DMS 273 treated with DMSO at 0.1 percent for 48 hours (cell line): ENCODE measurements around the gene COG5.

Experiments
- DNase-seq: peaks from one replicate; lab custom pipeline; 2025; lab: John Stamatoyannopoulos, UW

The COG5 gene

DNA sequence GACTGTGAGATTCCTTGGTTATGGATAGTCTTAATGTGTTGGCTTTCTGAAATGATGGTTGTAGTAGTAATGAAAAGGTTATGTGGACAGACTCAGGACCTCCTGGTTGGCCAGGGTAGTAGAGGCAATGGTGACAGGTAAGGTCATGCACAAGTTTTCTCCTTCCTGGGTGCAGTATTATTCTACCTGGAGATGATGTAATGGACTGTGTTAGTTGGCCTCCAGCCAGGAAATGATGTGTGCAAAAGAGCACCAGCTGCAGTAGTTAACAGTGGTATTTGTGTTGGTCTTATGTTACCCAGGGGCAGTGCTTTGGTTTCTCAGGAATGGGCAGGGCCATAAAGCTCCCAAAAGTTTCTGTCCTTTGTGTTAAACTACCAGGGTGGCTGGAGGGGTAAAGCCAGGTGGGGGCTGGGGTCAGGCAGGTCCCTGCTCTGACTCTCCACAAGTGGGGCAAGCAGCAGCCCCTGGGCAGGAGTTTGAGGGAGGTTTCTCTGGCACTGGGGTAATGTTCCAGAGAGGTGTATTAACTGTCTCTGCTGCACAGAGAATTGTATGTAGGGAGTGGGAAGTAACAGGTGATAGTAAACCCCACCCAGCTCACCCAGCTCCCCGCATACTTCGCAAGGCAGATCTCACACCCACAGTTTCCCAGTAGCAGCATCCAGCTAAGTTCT lies 57.6 kb downstream of the COG5 start:
- DNase-seq = peak; percentile 42

GRCh38 chr7:107505362-107505761 lies 58.4 kb downstream of the COG5 start:
- DNase-seq = no peak

- DNase-seq = no peak
These were observed 60.0 kb downstream of the COG5 start for GRCh38 chr7:107503687-107504086.

- no peak for DNase-seq
These were observed 60.9 kb downstream of the COG5 start for GRCh38 chr7:107502797-107503196.

GRCh38 chr7:107502154-107502553 lies 61.6 kb downstream of the COG5 start:
- no peak for DNase-seq

- DNase-seq = peak; percentile 10
These were observed 62.1 kb downstream of the COG5 start for GRCh38 chr7:107501593-107501992.

DNA sequence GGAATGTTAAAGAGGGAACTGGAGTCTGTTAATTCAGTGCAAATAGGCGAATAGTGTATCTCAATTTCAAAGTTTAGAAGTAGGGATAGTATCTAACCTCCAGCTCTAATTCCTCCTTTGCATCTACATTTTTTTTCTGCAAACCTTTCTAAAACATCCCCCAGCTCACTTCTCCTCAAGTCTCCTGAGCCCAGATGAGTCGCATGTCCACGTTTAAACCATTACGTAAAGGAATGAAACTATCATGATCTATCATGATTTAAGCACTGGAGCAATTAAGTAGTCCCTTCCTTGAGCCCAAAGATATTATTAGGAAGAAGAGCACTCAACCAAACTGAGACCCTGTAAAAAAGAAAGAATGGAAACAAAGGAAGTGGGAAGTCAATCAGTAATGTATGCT lies 64.0 kb downstream of the COG5 start:
- no peak for DNase-seq

- DNase-seq = no peak
These were observed 68.2 kb downstream of the COG5 start for GRCh38 chr7:107495516-107495915.

DNA sequence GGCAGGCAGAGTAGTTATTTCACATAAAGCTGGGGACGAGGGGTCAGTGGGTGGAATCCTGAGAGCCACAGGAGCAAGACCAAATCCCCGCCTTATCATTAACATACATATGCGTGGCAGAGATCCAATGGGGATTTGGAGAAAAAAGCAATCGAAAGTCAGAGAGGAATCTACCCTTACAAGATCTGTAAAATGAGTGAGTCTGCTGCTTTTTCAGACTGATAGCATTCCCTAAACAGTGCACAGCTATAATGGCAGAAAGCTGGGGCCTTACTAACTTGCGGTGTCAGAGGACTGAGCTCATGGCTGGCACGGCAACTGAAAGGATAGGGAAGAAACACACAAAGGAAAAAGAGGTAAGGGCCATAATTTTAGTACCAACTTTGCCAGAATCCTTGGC lies 68.8 kb downstream of the COG5 start:
- no peak for DNase-seq

GRCh38 chr7:107494315-107494751 lies 69.4 kb downstream of the COG5 start:
- no peak for DNase-seq

GRCh38 chr7:107492875-107493274 lies 70.8 kb downstream of the COG5 start:
- no peak for DNase-seq

DNA sequence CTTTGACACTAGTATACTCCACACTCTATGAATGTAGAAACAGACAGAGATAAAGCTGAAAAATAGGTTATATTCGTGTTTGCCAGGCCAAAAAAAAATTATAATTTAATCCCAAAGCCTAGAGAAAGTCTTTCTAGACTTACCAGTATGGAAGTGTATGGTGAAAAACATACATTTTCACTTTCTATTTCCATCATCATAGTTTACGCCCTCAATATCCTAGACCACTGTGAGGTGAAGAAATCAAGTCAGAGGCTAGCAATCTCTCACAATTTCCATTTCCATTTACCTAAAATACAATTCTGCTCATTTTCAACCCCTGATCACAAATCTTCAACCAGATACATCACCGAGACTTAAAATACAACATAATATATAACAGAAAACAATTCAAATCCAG lies 77.7 kb downstream of the COG5 start:
- no peak for DNase-seq

DNA sequence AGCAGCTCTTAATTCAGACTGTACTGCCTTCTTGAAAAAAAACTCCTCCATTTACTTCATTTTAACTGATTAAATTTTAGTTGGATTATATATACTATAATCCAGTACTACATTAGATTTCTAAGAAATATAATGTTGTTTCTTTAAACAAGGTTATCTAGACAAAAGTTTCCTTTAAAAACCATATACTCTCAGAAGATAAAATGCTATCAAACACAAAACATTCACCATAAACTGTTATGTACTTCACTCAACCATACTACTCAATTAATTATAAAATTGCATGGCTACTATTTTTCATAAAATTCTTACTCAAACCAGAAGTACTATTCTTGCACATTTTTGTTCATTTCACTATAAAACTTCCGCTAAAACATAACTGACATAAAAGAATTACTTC lies 81.1 kb downstream of the COG5 start:
- no peak for DNase-seq

- no peak for DNase-seq
These were observed 82.8 kb downstream of the COG5 start for GRCh38 chr7:107480932-107481331.

DNA sequence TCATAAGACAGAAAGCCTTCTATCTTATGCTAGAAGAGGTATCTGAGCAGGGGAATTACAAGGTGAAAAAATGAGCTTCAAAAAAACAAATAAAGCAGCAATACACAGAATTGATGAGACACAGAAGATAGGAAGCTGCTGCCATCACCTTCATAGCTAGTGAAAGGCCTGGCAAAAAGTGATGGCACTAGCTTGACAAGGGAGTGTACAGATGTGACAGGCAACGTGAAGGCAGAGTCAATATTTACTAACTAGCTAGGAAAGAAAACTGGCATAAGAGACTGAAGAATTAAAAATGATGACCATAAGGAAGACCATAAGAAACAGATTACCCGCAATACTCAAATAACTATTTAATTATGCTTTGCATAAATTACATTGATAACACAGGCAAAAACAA lies 84.4 kb downstream of the COG5 start:
- no peak for DNase-seq

GRCh38 chr7:107474104-107474521 lies 89.6 kb downstream of the COG5 start:
- DNase-seq = no peak

- no peak for DNase-seq
These were observed 91.6 kb downstream of the COG5 start for GRCh38 chr7:107472116-107472515.

DNA sequence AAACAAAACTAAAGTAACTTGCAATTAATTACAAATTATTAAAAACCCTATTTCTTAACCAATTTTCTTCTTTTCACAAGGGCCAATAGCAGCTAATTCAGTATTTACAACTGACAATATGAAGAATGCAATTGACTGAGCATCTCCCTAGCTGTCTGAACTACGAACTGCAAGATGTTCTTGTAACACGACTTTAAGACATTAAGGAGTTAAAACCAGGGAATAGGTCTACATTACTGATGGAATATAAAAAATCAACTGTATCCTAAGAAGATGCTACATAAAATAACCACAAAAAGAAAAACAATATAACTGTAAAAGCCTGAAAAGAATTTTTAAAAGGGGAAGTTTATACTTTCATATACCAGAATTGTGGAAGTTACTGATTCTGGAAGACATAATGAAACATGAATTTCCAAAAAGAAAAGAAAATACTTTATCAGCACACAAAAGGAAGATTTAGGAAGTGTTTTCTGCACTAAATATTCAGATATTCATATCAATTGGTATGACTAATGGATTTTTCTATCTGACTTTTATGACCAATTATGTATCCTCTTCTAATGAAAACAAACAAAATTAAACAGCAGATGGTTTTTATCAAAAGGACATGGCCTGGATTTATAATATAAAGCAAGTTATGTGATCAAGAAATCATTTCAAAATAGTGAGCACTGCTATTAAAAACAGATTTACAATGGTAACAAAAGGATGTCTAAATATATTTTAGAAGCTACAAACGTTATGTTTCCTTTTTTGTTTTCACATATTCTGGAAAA lies 92.2 kb downstream of the COG5 start:
- no peak for DNase-seq

DNA sequence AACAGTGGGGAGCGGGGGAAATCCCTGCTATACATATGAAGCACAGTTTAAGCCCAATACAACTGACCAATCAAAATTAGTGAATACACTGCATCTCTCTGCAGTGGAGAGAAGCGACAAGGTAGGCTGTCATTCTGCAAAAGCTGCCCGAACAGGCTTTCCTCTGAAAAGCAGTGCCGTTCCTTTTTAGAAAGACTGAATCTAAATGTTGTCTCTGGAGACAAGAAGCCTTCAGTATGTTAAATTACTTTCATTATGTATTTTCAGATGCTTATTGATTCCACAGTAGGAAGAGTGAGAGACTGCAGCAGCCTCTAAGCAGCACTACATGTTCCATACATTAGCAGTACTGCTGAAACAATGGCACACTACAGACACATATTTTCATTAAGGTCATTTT lies 93.8 kb downstream of the COG5 start, which contains the start of gene GPR22:
Gene GPR22, plus strand, starts transcription at position 129 of the 400 bp plus-strand sequence. CDS start 4,004 bp downstream, outside the sequence.
- no peak for DNase-seq

DNA sequence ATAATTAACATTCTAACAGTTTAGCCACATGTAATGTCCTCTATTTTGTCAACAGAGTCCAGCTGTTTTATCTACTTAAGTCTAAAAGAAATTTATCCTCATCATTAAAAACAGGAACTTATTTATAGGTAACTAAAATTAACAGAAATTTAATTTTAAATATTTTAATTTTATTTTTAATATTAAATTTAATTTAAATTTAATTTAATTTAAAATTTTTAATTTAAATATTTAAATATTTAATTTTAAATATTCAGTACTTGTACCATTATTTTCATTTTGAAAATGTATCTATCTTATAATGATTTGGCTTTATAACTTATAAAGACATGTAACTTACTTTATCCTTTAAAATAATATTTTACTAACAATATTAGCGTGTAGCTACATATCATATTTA lies 94.9 kb downstream of the COG5 start:
- no peak for DNase-seq

DNA sequence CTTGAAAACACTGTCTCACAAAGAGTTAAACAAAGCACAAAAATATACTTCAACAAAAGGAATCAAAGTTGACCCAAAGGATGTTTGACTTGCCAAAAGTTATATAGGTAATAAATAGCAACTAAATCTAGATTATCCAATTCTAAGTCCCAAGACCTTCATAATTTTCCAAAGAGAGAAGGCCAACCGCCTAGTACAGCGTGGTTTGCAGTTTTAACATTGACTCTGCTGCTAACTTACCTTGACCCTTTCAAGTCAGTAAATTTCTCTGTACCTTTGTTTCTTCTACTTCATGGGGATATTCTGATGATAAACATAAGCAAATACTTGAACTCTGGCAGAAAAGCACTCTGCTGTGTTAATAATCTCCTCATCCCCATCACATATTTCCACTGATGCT lies 95.7 kb downstream of the COG5 start:
- DNase-seq = no peak

GRCh38 chr7:107464666-107465226 lies 99.0 kb downstream of the COG5 start:
- no peak for DNase-seq
